HepG2 (cell line): Measurements from ENCODE around the gene CALR. TPM values are rescaled to one million over a fixed set of nuclear protein-coding genes. Genes with fewer than 3 reads are reported as not detected.

Experiments
- BRD4 ChIP-seq: sonication (generic); formaldehyde crosslinking; IDR thresholded peaks from 2 replicates; pipeline ENCODE4 v1.4.0; 2020; ENCODE audit warnings: missing genetic modification reagents
- FOXK1 ChIP-seq: sonication (generic); formaldehyde crosslinking; IDR thresholded peaks from 2 replicates; pipeline ENCODE4 v1.4.0; 2020; ENCODE audit warnings: low read depth, missing genetic modification reagents, borderline replicate concordance
- HNF1A ChIP-seq, 2 experiments: sonication (generic) in 1 of 2; formaldehyde crosslinking in 1 of 2; IDR thresholded peaks; 2 replicates each; pipeline versions ENCODE4 v1.4.0 to v1.6.1; 2016 to 2020; ENCODE audit warnings: borderline replicate concordance in 1 of 2, low read depth in 1 of 2, mild to moderate bottlenecking in 1 of 2, missing genetic modification reagents in 1 of 2
- KMT2B ChIP-seq: IDR thresholded peaks from 2 replicates; pipeline ENCODE4 v1.6.1; 2016; ENCODE audit warnings: missing genetic modification reagents, missing compliant biosample characterization
- PAX8 ChIP-seq: sonication (generic); formaldehyde crosslinking; IDR thresholded peaks from 2 replicates; pipeline ENCODE4 v1.8.0; 2022; ENCODE audit warnings: mild to moderate bottlenecking, missing genetic modification reagents, borderline replicate concordance
- ZNF142 ChIP-seq: sonication (generic); formaldehyde crosslinking; IDR thresholded peaks from 2 replicates; pipeline ENCODE4 v1.4.0; 2020; ENCODE audit warnings: missing genetic modification reagents
- ZNF296 ChIP-seq: sonication (generic); formaldehyde crosslinking; conservative IDR thresholded peaks from 2 replicates; pipeline ENCODE4 v1.5.0; 2020; ENCODE audit warnings: mild to moderate bottlenecking, missing genetic modification reagents
- ZNF333 ChIP-seq: sonication (generic); formaldehyde crosslinking; IDR thresholded peaks from 2 replicates; pipeline ENCODE4 v1.4.0; 2020; ENCODE audit warnings: mild to moderate bottlenecking, missing genetic modification reagents, borderline replicate concordance
- ZNF605 ChIP-seq: sonication (generic); formaldehyde crosslinking; IDR thresholded peaks from 2 replicates; pipeline ENCODE4 v1.8.0; 2022; ENCODE audit warnings: mild to moderate bottlenecking, missing genetic modification reagents
- ZNF607 ChIP-seq: sonication (generic); formaldehyde crosslinking; IDR thresholded peaks from 2 replicates; pipeline ENCODE4 v1.5.1; 2020; ENCODE audit warnings: missing genetic modification reagents, mild to moderate bottlenecking, borderline replicate concordance
- ZNF770 ChIP-seq: sonication (generic); formaldehyde crosslinking; IDR thresholded peaks from 2 replicates; pipeline ENCODE4 v1.5.0; 2020; ENCODE audit warnings: mild to moderate bottlenecking, missing genetic modification reagents
- ZSCAN5A ChIP-seq: sonication (generic); formaldehyde crosslinking; IDR thresholded peaks from 2 replicates; pipeline ENCODE4 v1.8.0; 2022; ENCODE audit warnings: mild to moderate bottlenecking, missing genetic modification reagents, borderline replicate concordance
- polyA plus RNA-seq, 8 experiments: library from polyadenylated mRNA; depleted of rRNA in 3 of 8; stranded (reverse) in 7 of 8; unstranded in 1 of 8; fragments of >200 nt; fragmentation: Illumina TruSeq in 4 of 8; extraction: Trizol in 4 of 8; gene quantifications; 2 replicates each; pipeline versions ENCODE4 v1.2.1 to v1.2.3, GENCODE V29; 2011 to 2016; ENCODE audit warnings: low read depth in 4 of 8, missing spikeins in 1 of 8, mixed read lengths in 1 of 8; ENCODE audit not compliant: insufficient read depth in 1 of 8
- total RNA-seq, 5 experiments: library from RNA; depleted of rRNA; stranded (reverse); fragments of >200 nt; fragmentation: Illumina TruSeq; extraction: Trizol; gene quantifications; 2 replicates each; pipeline ENCODE4 v1.2.3, GENCODE V29; 2016; ENCODE audit warnings: low read depth in 1 of 5

The CALR gene
- total and polyA plus RNA-seq, 2 of the 13 experiments (the other 11 are each of a cell fraction or from before 2014, with no cell fraction given) = 898 to 934 TPM

- TF ChIP-seq HNF1A (IDR thresholded peaks at IDR 0.05; ENCODE audit: low read depth) (no peak), HNF1A (CRISPR knock-in tag; IDR thresholded peaks at IDR 0.05; ENCODE audit: borderline replicate concordance) (peak; percentile 35; the same call in 1 of the 2 replicates), ZNF607 (peak; percentile 90), ZNF770 (peak; percentile 36; the same call in 1 of the 2 replicates), FOXK1 (CRISPR knock-in tag) (peak; percentile 29; the same call in 1 of the 2 replicates), ZNF605 (CRISPR knock-in tag) (no peak; the same call in 1 of the 2 replicates), KMT2B (peak; percentile 54; the same call in 1 of the 2 replicates), BRD4 (CRISPR knock-in tag) (peak; percentile 96; the same call in 1 of the 2 replicates), ZSCAN5A (CRISPR knock-in tag) (0 out of 2 replicates have a peak, but pooled peaks have one; percentile 35), PAX8 (CRISPR knock-in tag) (no peak), ZNF333 (no peak), ZNF142 (peak; percentile 71; the same call in 1 of the 2 replicates), ZNF296 (no peak; the same call in 1 of the 2 replicates)
These were observed 18.3 kb downstream of the CALR start, which contains the start of gene GADD45GIP1 (continued) for GRCh38 chr19:12956446-12957388.
